Right lung (tissue), 5 donors: Measurements from ENCODE around the gene FREM1. TPM values are rescaled to one million over a fixed set of nuclear protein-coding genes. Genes with fewer than 3 reads are reported as not detected.

Experiments used
- DNase-seq, 2 donors: peaks; one replicate each; pipeline ENCODE4 v3.0.0-alpha.2; 2013
- polyA plus RNA-seq, 5 donors: library from polyadenylated mRNA; unstranded; fragments of 120-200 nt; gene quantifications; one replicate each; pipeline versions ENCODE4 v1.2.1 to v1.2.3, GENCODE V29; 2013; ENCODE audit warnings: inconsistent platforms in 1 of 5, low replicate concordance in 1 of 5; ENCODE audit not compliant: insufficient read length in 5 of 5, insufficient read depth in 1 of 5

FREM1 gene
- polyA plus RNA-seq, 5 donors: 40.2 to 104 (median 89.7) TPM

GRCh38 chr9:14882090-14882489 lies 28.1 kb downstream of the FREM1 start:
- no peak for DNase-seq

DNA sequence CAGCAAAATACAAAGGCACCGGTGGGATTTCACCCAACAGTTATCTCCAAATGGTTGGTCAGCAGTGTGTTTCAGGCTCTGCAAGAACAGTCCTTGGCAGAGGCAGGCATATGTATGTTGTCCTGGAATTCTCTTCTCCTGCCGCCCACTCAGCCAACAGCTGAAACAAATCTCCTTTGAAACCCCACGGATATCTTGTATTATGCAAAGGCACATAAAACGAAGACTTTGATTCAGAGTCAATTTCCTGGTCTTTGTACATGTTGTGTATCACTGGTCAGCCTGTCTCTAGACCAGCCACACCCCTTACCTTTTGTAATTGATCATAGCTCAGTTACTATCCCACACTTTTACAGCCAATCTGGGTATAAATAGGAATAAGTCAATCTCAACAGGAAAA lies 29.2 kb downstream of the FREM1 start:
- DNase-seq: peak; percentile 42 to 43

- no peak for DNase-seq
Observed at GRCh38 chr9:14870090-14870489, 40.1 kb downstream of the FREM1 start.

DNA sequence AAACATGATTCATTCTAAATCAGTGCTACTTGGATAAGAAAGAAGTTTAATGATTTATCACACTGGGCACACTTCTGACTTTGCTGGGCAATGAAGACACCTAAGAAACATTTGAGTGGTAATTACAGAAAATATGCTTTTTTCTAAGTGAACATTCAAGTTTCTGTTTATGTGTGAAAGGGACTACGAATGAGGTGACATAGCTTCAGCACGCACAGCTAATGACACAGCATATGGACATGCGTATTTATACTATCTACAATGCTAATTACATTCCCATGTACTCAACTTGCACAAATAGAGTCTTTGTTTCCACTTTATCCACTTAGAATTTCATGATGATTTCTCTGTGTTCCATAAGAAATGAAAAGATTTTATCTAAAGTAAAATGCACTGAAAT lies 40.6 kb downstream of the FREM1 start:
- DNase-seq: no peak

DNA sequence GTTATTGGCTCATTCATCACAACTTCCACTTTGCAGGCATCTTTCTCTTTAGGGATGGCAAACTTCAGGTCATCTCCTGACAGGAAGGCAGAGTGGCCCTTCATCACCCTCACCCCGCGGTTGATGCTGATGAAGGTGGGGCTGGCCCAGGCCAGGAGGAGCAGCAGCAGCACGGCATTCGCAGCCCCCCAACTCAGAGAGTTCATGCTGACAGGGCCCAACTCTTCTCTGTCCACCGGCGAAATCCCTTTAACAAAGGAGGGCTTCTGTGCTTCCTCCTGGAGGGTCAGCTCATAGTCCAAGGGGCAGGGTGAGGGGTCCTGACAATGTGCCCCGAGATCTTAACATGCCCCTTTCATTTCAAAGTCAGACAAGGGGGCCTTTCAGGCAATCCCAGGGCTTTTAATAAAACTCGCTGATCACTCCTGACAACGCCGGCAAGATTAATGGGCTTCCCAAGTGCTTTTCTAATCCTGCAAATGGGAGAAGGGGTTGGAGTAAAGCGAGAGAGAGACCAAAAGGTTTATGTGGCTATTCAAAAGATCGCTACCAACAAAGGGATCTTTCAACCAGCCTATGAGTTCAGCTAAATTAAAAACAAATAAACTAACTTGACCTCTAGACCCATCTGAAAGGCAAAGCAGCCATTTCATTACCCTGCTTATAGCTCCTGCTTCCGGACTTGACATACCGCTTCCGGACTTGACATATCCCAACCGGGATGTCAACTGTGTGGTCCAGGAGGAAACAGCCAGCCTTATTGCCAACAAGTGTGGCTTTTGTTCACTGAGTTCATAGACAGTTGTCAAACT lies 41.2 kb downstream of the FREM1 start:
- DNase-seq: peak in 1 of 2 donors; percentile 68

- DNase-seq: no peak
Observed at GRCh38 chr9:14868418-14868771, 41.8 kb downstream of the FREM1 start.

DNA sequence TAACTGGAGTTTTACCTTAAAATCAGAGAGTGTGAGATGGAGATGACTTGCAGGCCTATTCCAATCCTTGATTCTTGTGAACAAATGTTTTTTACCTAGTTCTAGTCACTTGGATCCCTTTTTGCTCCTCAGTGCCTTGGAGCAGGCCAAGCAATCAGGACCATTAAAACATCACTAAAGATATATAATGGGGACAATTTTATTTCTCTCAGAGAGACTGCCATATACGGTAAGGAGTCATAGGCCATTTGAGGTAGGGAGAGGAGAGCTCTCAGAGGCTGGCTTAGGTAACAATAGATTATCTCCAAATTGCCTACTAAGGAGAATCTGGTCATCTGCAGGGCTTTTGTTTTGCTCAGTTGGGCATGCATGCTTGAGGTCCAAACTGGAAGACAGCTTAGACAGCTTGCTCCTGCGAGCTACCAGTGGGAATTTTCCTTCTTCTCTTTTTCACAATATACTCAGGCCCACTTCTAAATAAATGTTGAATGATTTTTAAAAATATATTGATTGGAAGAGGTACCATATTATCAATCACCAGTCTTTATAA lies 44.0 kb downstream of the FREM1 start:
- DNase-seq: no peak

- no peak for DNase-seq
Observed at GRCh38 chr9:14864309-14864708, 45.9 kb downstream of the FREM1 start.

DNA sequence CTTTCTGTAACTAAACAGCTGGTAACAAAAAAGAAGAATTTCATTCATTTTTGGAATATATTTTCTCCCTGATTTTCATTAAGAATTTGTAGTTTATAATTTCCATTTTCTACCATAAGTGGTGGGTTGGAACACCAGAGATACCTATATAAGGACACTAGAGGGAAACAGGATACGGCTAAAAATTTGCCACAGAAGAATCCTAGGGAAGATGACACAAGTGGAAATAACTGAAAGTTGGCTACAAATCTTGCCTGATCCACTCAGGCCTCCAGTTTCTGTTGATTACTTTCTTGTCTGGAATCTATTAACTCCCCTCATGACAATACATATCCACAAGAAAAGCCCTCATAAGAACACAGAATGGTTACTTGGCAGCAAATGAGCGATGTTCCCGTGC lies 46.8 kb downstream of the FREM1 start:
- DNase-seq: no peak

- no peak for DNase-seq
Observed at GRCh38 chr9:14857449-14858305, 52.6 kb downstream of the FREM1 start.

GRCh38 chr9:14849851-14850250 lies 60.4 kb downstream of the FREM1 start:
- DNase-seq: no peak

DNA sequence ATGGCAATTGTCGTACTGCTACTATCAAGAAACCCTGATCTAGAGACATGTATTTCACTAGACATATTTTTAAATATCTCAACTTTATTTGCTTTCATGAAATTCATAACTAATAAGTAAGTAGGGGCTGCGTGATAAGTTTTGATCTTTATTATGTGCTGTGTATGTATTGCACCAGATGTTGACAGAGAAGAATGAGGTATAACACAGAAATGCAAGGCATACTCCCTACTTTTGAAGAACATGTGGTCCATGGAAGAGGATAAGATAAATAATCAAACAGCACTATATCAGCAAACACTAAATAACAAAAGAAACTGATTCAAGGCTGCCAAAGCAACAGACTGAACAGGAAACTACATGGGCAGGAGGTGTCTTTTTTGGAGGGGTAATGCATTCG lies 60.9 kb downstream of the FREM1 start:
- peak; percentile 67 to 73 for DNase-seq

- no peak for DNase-seq
Observed at GRCh38 chr9:14846871-14847311, 63.3 kb downstream of the FREM1 start.

DNA sequence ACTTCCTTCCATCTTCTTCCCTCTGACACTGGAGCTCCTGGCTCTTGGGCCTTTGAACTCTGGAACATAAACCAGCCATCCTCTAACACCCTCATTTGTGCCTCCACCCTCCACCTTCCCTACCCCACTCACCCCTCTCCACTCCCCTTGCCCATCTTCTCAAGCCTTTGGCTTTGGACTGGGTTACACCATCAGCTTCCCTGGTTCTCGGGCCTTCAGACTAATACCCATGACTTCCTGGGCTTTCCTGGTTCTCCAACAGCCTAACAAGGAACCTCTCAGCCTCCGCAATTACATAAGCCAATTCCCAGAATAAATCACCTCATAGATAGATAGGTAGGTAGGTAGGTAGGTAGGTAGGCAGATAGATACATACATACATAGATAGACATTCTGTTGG lies 67.1 kb downstream of the FREM1 start:
- DNase-seq: no peak

DNA sequence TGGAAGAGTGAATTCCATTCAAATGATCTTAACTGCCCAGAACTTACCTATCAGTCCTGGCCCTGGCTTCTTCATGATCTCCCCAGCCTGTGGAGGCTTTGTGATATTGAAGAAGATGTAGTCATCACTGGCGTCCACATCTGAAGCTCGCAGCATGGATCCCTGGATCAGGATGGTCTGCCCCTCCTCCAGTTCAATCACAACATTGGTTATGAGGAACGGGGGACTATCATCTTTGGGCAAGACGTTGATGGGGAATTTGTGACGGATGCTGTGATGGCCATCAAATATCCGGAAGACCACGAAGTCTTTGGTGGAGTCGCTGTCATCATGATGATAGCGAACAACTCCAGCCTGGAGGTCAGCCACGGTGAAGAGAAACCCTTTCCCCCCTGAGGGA lies 68.0 kb downstream of the FREM1 start:
- DNase-seq: no peak

GRCh38 chr9:14838701-14839100 lies 71.5 kb downstream of the FREM1 start:
- DNase-seq: no peak

DNA sequence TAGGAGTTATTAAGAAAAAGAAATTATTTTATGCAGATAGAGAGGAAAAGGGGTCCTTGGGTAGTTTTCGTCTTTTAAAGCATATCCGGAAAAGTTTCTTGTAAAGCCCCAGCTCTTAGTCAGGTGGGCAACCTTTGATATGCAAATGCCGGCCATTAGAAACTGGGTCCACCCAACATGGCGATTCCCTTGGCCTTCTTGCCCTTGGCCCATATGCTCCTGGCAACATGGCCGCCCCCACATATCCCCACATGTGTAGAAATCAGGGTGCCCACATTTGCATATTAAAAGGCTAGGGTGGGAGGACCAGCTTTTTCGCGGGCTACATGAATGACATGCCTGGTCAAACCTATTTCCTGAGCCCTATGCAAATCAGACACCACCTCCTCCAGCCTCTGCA lies 73.3 kb downstream of the FREM1 start:
- DNase-seq: no peak

DNA sequence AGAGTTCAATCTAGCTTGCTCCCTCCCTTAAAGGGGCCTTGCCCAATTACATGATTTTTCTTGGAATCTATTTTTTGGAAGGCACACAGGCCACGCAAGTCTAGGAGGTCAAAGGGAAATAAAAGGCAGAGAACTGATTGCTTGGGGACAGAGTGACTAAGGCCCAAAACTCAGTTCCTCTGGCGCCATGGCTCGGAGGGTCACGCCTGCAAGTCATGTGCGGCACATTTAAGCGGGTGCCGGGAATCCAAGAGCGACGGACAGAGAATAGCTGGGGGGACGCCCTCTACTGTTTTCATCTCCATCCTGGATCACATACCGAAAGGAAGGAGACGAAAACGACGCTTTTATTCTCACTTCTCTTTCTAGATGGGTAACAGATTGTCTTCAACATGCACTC lies 78.6 kb downstream of the FREM1 start:
- DNase-seq: no peak

DNA sequence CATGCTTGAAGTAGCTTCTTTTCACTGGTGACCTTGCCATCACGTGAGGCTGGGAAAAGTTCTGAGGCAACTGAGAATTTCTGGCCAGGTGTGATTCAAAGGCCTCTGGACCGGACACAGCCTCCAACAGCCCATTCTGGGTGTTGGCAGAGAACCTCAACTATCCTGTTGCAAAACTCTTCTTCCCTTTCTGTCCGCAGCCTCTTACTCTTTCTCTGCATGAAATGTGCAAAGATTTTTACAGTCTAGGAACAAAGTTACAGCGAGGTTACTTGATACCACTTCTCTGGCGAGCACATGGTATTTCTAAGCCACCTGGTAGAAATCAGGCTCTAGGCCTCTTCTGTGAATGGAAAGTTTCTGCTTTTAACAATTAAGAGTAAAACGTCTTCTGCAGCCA lies 79.2 kb downstream of the FREM1 start:
- no peak for DNase-seq

DNA sequence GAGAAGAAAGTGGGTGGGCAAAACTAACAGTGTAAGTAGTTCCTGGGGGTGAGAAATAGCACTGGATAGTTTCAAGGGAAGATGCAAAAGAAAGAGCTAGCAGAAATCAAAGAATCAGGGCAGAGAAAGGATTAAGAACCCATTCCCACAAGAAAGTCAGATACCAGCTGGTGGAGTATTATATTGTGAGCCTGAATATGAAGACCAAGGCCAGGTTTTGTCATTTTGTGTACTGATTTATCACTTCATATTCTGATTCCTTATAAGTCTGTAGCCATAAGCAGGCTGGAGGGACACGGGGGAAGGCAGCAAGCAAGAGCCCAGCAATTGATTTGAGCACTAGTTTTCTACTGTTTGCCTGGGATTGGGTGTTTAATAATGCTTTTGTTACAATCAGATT lies 80.2 kb downstream of the FREM1 start:
- no peak for DNase-seq

DNA sequence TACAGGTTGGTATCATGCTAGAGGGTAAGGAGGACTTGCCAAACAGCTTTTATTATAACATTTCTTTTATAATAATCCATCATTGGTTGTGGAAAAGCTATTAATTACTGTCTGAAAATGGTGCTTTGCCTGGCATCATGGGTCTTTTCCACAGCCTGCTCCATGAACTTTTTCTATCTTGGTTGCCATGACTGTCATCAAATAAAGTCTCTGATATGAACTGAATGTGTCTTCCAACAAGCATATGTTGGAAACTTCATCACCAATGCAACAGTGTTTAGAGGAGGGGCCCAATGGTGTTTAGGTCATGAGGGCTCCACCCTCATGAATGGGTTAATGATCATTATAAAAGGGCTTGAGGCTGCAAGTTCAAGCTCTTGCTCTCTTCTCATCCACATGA lies 81.0 kb downstream of the FREM1 start:
- DNase-seq: no peak

GRCh38 chr9:14827805-14828204 lies 82.4 kb downstream of the FREM1 start:
- DNase-seq: peak; percentile 25 to 27

GRCh38 chr9:14824481-14824880 lies 85.7 kb downstream of the FREM1 start:
- DNase-seq: no peak
